NCI-H2196 treated with DMSO at 0.1 percent for 48 hours (cell line): ENCODE measurements around the gene EIF5.

Experiments used
- DNase-seq: peaks from one replicate; lab custom pipeline; 2025; ENCODE audit not compliant: unreplicated experiment; lab: John Stamatoyannopoulos, UW

Gene EIF5

GRCh38 chr14:103392106-103392505 is 58.1 kb downstream of the EIF5 start:
- no peak for DNase-seq

GRCh38 chr14:103392572-103392971 is 58.5 kb downstream of the EIF5 start:
- no peak for DNase-seq

GRCh38 chr14:103393070-103393469 is 59.0 kb downstream of the EIF5 start:
- no peak for DNase-seq

- no peak for DNase-seq
Measured at GRCh38 chr14:103393676-103394626, 59.9 kb downstream of the EIF5 start.
